ENCODE results near the gene FRMD3.

Gene FRMD3

GRCh38 chr9:83392228-83392627 is 146.0 kb downstream of the FRMD3 start:
- Histone ChIP-seq H3K9me3 (ENCODE audit: control insufficient read depth, insufficient read depth, low read length) (no peaks in the 10 kb centered on the region), H3K27ac (ENCODE audit: low read depth, low read length) (no peak overlapping the region), H3K4me3 (ENCODE audit: low read depth, low read length) (no peak overlapping the region), H3K27me3 (ENCODE audit: control insufficient read depth, insufficient read depth, low read length) (no peaks in the 10 kb centered on the region), H3K36me3 (ENCODE audit: control insufficient read depth, insufficient read depth, low read length) (no peaks in the 10 kb centered on the region), H3K9ac (ENCODE audit: low read depth, low read length) (no peak overlapping the region), H3K4me1 (ENCODE audit: control insufficient read depth, insufficient read depth, low read length) (no peaks in the 10 kb centered on the region)

- Histone ChIP-seq H3K9me3 (ENCODE audit: control insufficient read depth, insufficient read depth, low read length) (no peaks in the 10 kb centered on the region), H3K4me1 (ENCODE audit: control insufficient read depth, insufficient read depth, low read length) (no peaks in the 10 kb centered on the region), H3K9ac (ENCODE audit: low read depth, low read length) (no peak overlapping the region), H3K27me3 (ENCODE audit: control insufficient read depth, insufficient read depth, low read length) (no peaks in the 10 kb centered on the region), H3K4me3 (ENCODE audit: low read depth, low read length) (no peak overlapping the region), H3K27ac (ENCODE audit: low read depth, low read length) (no peak overlapping the region), H3K36me3 (ENCODE audit: control insufficient read depth, insufficient read depth, low read length) (no peaks in the 10 kb centered on the region)
These were observed 149.9 kb downstream of the FRMD3 start for GRCh38 chr9:83388346-83388745.

- Histone ChIP-seq H3K9me3 (ENCODE audit: control insufficient read depth, insufficient read depth, low read length) (no peaks in the 10 kb centered on the region), H3K36me3 (ENCODE audit: control insufficient read depth, insufficient read depth, low read length) (no peaks in the 10 kb centered on the region), H3K4me3 (ENCODE audit: low read depth, low read length) (no peak overlapping the region), H3K27me3 (ENCODE audit: control insufficient read depth, insufficient read depth, low read length) (no peaks in the 10 kb centered on the region), H3K9ac (ENCODE audit: low read depth, low read length) (no peak overlapping the region), H3K4me1 (ENCODE audit: control insufficient read depth, insufficient read depth, low read length) (no peaks in the 10 kb centered on the region), H3K27ac (ENCODE audit: low read depth, low read length) (no peak overlapping the region)
These were observed 150.6 kb downstream of the FRMD3 start for GRCh38 chr9:83387401-83388185.

GRCh38 chr9:83385317-83385716 is 152.9 kb downstream of the FRMD3 start:
- H3K9ac ChIP-seq (ENCODE audit: low read depth, low read length) = no peak overlapping the region
- H3K36me3 ChIP-seq (ENCODE audit: control insufficient read depth, insufficient read depth, low read length) = no peaks in the 10 kb centered on the region
- H3K9me3 ChIP-seq (ENCODE audit: control insufficient read depth, insufficient read depth, low read length) = no peaks in the 10 kb centered on the region
- no peaks in the 10 kb centered on the region for H3K4me1 ChIP-seq (ENCODE audit: control insufficient read depth, insufficient read depth, low read length)
- no peak overlapping the region for H3K27ac ChIP-seq (ENCODE audit: low read depth, low read length)
- H3K4me3 ChIP-seq (ENCODE audit: low read depth, low read length) = no peak overlapping the region
- no peaks in the 10 kb centered on the region for H3K27me3 ChIP-seq (ENCODE audit: control insufficient read depth, insufficient read depth, low read length)

GRCh38 chr9:83384214-83384613 is 154.0 kb downstream of the FRMD3 start:
- no peaks in the 10 kb centered on the region for H3K9me3 ChIP-seq (ENCODE audit: control insufficient read depth, insufficient read depth, low read length)
- no peaks in the 10 kb centered on the region for H3K4me1 ChIP-seq (ENCODE audit: control insufficient read depth, insufficient read depth, low read length)
- H3K27ac ChIP-seq (ENCODE audit: low read depth, low read length) = no peak overlapping the region
- no peak overlapping the region for H3K9ac ChIP-seq (ENCODE audit: low read depth, low read length)
- H3K27me3 ChIP-seq (ENCODE audit: control insufficient read depth, insufficient read depth, low read length) = no peaks in the 10 kb centered on the region
- no peaks in the 10 kb centered on the region for H3K36me3 ChIP-seq (ENCODE audit: control insufficient read depth, insufficient read depth, low read length)
- H3K4me3 ChIP-seq (ENCODE audit: low read depth, low read length) = no peak overlapping the region

GRCh38 chr9:83383034-83383433 is 155.2 kb downstream of the FRMD3 start:
- H3K4me3 ChIP-seq (ENCODE audit: low read depth, low read length) = no peak overlapping the region
- no peak overlapping the region for H3K27ac ChIP-seq (ENCODE audit: low read depth, low read length)
- no peaks in the 10 kb centered on the region for H3K36me3 ChIP-seq (ENCODE audit: control insufficient read depth, insufficient read depth, low read length)
- H3K27me3 ChIP-seq (ENCODE audit: control insufficient read depth, insufficient read depth, low read length) = no peaks in the 10 kb centered on the region
- H3K4me1 ChIP-seq (ENCODE audit: control insufficient read depth, insufficient read depth, low read length) = no peaks in the 10 kb centered on the region
- no peaks in the 10 kb centered on the region for H3K9me3 ChIP-seq (ENCODE audit: control insufficient read depth, insufficient read depth, low read length)
- H3K9ac ChIP-seq (ENCODE audit: low read depth, low read length) = no peak overlapping the region

GRCh38 chr9:83382421-83382820 is 155.8 kb downstream of the FRMD3 start:
- Histone ChIP-seq H3K9me3 (ENCODE audit: control insufficient read depth, insufficient read depth, low read length) (no peaks in the 10 kb centered on the region), H3K9ac (ENCODE audit: low read depth, low read length) (no peak overlapping the region), H3K4me3 (ENCODE audit: low read depth, low read length) (no peak overlapping the region), H3K27ac (ENCODE audit: low read depth, low read length) (no peak overlapping the region), H3K27me3 (ENCODE audit: control insufficient read depth, insufficient read depth, low read length) (no peaks in the 10 kb centered on the region), H3K4me1 (ENCODE audit: control insufficient read depth, insufficient read depth, low read length) (no peaks in the 10 kb centered on the region), H3K36me3 (ENCODE audit: control insufficient read depth, insufficient read depth, low read length) (no peaks in the 10 kb centered on the region)

- H3K36me3 ChIP-seq (ENCODE audit: control insufficient read depth, insufficient read depth, low read length) = no peaks in the 10 kb centered on the region
- H3K4me1 ChIP-seq (ENCODE audit: control insufficient read depth, insufficient read depth, low read length) = no peaks in the 10 kb centered on the region
- H3K27me3 ChIP-seq (ENCODE audit: control insufficient read depth, insufficient read depth, low read length) = no peaks in the 10 kb centered on the region
- no peak overlapping the region for H3K4me3 ChIP-seq (ENCODE audit: low read depth, low read length)
- H3K9ac ChIP-seq (ENCODE audit: low read depth, low read length) = no peak overlapping the region
- no peak overlapping the region for H3K27ac ChIP-seq (ENCODE audit: low read depth, low read length)
- H3K9me3 ChIP-seq (ENCODE audit: control insufficient read depth, insufficient read depth, low read length) = no peaks in the 10 kb centered on the region
These were observed 159.2 kb downstream of the FRMD3 start for GRCh38 chr9:83379045-83379444.

- Histone ChIP-seq H3K27ac (ENCODE audit: low read depth, low read length) (no peak overlapping the region), H3K4me1 (ENCODE audit: control insufficient read depth, insufficient read depth, low read length) (no peaks in the 10 kb centered on the region), H3K9me3 (ENCODE audit: control insufficient read depth, insufficient read depth, low read length) (no peaks in the 10 kb centered on the region), H3K36me3 (ENCODE audit: control insufficient read depth, insufficient read depth, low read length) (no peaks in the 10 kb centered on the region), H3K9ac (ENCODE audit: low read depth, low read length) (no peak overlapping the region), H3K4me3 (ENCODE audit: low read depth, low read length) (no peak overlapping the region), H3K27me3 (ENCODE audit: control insufficient read depth, insufficient read depth, low read length) (no peaks in the 10 kb centered on the region)
These were observed 165.2 kb downstream of the FRMD3 start for GRCh38 chr9:83372957-83373356.

- Histone ChIP-seq H3K4me1 (ENCODE audit: control insufficient read depth, insufficient read depth, low read length) (no peaks in the 10 kb centered on the region; the same call in 1 of the 2 replicates), H3K4me3 (ENCODE audit: low read depth, low read length) (no peak overlapping the region), H3K27ac (ENCODE audit: low read depth, low read length) (no peak overlapping the region), H3K36me3 (ENCODE audit: control insufficient read depth, insufficient read depth, low read length) (no peaks in the 10 kb centered on the region), H3K27me3 (ENCODE audit: control insufficient read depth, insufficient read depth, low read length) (no peaks in the 10 kb centered on the region), H3K9ac (ENCODE audit: low read depth, low read length) (no peak overlapping the region), H3K9me3 (ENCODE audit: control insufficient read depth, insufficient read depth, low read length) (no peaks in the 10 kb centered on the region)
These were observed 170.9 kb downstream of the FRMD3 start for GRCh38 chr9:83367326-83367725.

- H3K27ac ChIP-seq (ENCODE audit: low read depth, low read length) = no peak overlapping the region
- no peak overlapping the region for H3K4me3 ChIP-seq (ENCODE audit: low read depth, low read length)
- H3K4me1 ChIP-seq (ENCODE audit: control insufficient read depth, insufficient read depth, low read length) = no peaks in the 10 kb centered on the region; the same call in 1 of the 2 replicates
- H3K9me3 ChIP-seq (ENCODE audit: control insufficient read depth, insufficient read depth, low read length) = no peaks in the 10 kb centered on the region
- no peaks in the 10 kb centered on the region for H3K27me3 ChIP-seq (ENCODE audit: control insufficient read depth, insufficient read depth, low read length)
- H3K9ac ChIP-seq (ENCODE audit: low read depth, low read length) = no peak overlapping the region
- H3K36me3 ChIP-seq (ENCODE audit: control insufficient read depth, insufficient read depth, low read length) = no peaks in the 10 kb centered on the region
These were observed 175.7 kb downstream of the FRMD3 start for GRCh38 chr9:83362341-83362995.
